Right atrium auricular region (tissue), 2 donors: Measurements from ENCODE around the gene SMIM41. TPM values are rescaled to one million over a fixed set of nuclear protein-coding genes. Genes with fewer than 3 reads are reported as not detected.

Source experiments
- DNase-seq: peaks from one replicate; pipeline ENCODE4 v3.0.0-alpha.2; 2019; ENCODE audit warnings: low spot score
- H3K27ac ChIP-seq, 2 donors: fragments of 200-600 bp; sonication (generic); 1 replicate in 1 of 2; 2 replicates in 1 of 2; pipeline ENCODE4 v1.5.1; 2016 to 2019
- H3K27me3 ChIP-seq, 2 donors: fragments of 200-600 bp; sonication (generic); one replicate each; pipeline versions ENCODE4 v1.5.1 to v1.6.0; 2017 to 2019
- H3K36me3 ChIP-seq: fragments of 200-600 bp; sonication (generic); one replicate; pipeline ENCODE4 v1.5.1; 2016
- H3K4me1 ChIP-seq, 2 donors: fragments of 200-600 bp; sonication (generic); one replicate each; pipeline versions ENCODE4 v1.5.1 to v1.6.0; 2017 to 2019
- H3K4me3 ChIP-seq, 2 donors: fragments of 200-600 bp; sonication (generic); 1 replicate in 1 of 2; 2 replicates in 1 of 2; pipeline ENCODE4 v1.5.1; 2017 to 2019; ENCODE audit warnings: mild to moderate bottlenecking in 1 of 2, moderate library complexity in 1 of 2
- H3K9me3 ChIP-seq, 2 donors: fragments of 200-600 bp; sonication (generic); one replicate each; pipeline ENCODE4 v1.5.1; 2019
- CTCF ChIP-seq, 2 donors: fragments of 200-600 bp; sonication (generic); IDR thresholded peaks; one replicate each; pipeline ENCODE4 v1.5.1; 2019; ENCODE audit warnings: antibody characterized with exemption in 2 of 2
- total RNA-seq, 2 donors: library from RNA; depleted of rRNA; stranded (reverse); fragments of >200 nt; gene quantifications; one replicate each; pipeline ENCODE4 v1.1.0, GENCODE V29; 2016

The SMIM41 gene
- total RNA-seq, 2 donors from 2014 or later, result 0.44 to 3.2 TPM

- no peak for DNase-seq
- TF ChIP-seq CTCF (IDR thresholded peaks at IDR 0.05), result no peak
- H3K9me3 ChIP-seq, result no peaks in the 10 kb centered on the region
- peaks cover 0 to 20% of the 10 kb centered on the region in 2 donors for H3K4me1 ChIP-seq
- no peaks in the 10 kb centered on the region for H3K36me3 ChIP-seq
- no peaks in the 10 kb centered on the region for H3K27me3 ChIP-seq
- no peak overlapping the region for H3K27ac ChIP-seq
- no peak overlapping the region for H3K4me3 ChIP-seq
These were observed 76.8 kb downstream of the SMIM41 start for GRCh38 chr12:52156311-52156710.

GRCh38 chr12:52156757-52157565 lies 77.5 kb downstream of the SMIM41 start:
- TF ChIP-seq CTCF (IDR thresholded peaks at IDR 0.05), result peak; percentile 89 to 95
- no peak overlapping the region for H3K27ac ChIP-seq
- peaks cover 0 to 16% of the 10 kb centered on the region in 2 donors for H3K4me1 ChIP-seq
- no peaks in the 10 kb centered on the region for H3K36me3 ChIP-seq
- H3K27me3 ChIP-seq, result no peaks in the 10 kb centered on the region
- H3K4me3 ChIP-seq, result no peak overlapping the region
- no peaks in the 10 kb centered on the region for H3K9me3 ChIP-seq
- peak; percentile 76 for DNase-seq

GRCh38 chr12:52157566-52158150 lies 78.2 kb downstream of the SMIM41 start:
- no peak for TF ChIP-seq CTCF (IDR thresholded peaks at IDR 0.05)
- Histone ChIP-seq H3K4me1 (peaks cover 0 to 9% of the 10 kb centered on the region in 2 donors), H3K27ac (no peak overlapping the region), H3K36me3 (no peaks in the 10 kb centered on the region), H3K9me3 (no peaks in the 10 kb centered on the region), H3K27me3 (no peaks in the 10 kb centered on the region), H3K4me3 (no peak overlapping the region)
- DNase-seq, result no peak

Other genes starting within 250 kb of the SMIM41 start
- under 1 TPM; 0.19 to 0.24 TPM for gene FIGNL2, start 231.0 kb upstream of the SMIM41 start, total RNA-seq
- not detected for gene ANKRD33, start 191.6 kb upstream of the SMIM41 start, total RNA-seq
- 10 to 100 TPM; 48.1 to 57.5 TPM for gene ACVRL1, start 172.2 kb upstream of the SMIM41 start, total RNA-seq
- 10 to 100 TPM in 1 of 2 donors, 1 to 10 TPM in 1; 8.2 to 12.5 TPM for gene ACVR1B, start 128.0 kb upstream of the SMIM41 start, total RNA-seq
- gene TAMALIN, start 72.8 kb upstream of the SMIM41 start, total RNA-seq, result 10 to 100 TPM; 17.6 to 23.2 TPM
- gene NR4A1, start 28.3 kb upstream of the SMIM41 start, total RNA-seq, result 100 to 1,000 TPM; 150 to 238 TPM
- gene ATG101, start 9.7 kb upstream of the SMIM41 start, total RNA-seq, result 10 to 100 TPM; 26.8 to 36.9 TPM
- 1 to 10 TPM in 1 of 2 donors, under 1 TPM in 1; 0.30 to 1.5 TPM for gene KRT80, start 112.3 kb downstream of the SMIM41 start, total RNA-seq
- 10 to 100 TPM; 14.7 to 58.4 TPM for gene KRT7, start 153.5 kb downstream of the SMIM41 start, total RNA-seq
- gene KRT86, start 194.9 kb downstream of the SMIM41 start, total RNA-seq, result not detected
- gene KRT81, start 211.8 kb downstream of the SMIM41 start, total RNA-seq, result not detected
- gene KRT83, start 241.7 kb downstream of the SMIM41 start, total RNA-seq, result not detected